Measurements from ENCODE around the gene REPIN1.

REPIN1 gene

DNA sequence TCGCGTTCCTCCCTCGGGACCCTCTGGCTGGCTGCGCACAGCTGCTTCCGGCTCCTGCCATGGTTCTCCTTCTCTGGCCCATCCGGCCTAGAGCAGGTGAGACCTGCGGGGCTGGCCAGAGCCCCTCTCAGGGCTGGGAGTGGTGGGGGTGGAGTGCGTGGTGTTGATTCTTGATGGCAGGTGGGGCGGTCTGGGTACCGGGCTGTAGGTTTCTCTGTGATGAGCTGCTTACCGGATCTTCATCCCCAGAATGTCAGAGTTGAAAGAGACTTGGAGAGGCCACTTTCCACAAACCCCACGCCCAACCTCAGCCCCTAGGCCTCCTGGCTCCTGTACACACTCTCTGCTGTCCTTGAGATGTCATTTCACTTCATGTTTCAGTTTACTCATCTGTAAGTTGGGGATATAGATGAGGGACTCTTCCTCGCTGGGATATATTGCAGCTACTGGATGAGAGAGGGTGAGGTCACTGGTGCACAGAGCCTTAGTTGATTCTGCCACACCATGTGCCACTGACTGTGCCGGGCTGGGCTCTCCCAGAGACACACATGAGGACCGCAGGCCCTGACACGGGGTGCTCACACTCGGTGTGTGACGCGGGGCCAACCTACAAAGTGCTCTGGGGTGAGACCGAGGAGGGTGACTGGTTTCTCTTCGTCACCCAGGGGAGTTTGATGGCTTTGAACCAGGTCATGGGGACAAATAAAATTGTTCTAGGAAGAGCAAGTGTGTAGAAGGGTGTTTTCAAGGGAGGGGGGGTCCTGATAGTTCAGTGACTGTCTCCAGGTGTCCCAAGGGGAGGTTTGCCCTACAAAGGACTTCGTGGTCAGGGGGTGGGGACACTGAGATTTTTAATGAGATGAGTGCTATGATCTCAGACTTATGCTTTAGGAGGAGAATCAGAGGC lies 40.0 kb downstream of the REPIN1 start:
- no peak for DNase-seq

DNA sequence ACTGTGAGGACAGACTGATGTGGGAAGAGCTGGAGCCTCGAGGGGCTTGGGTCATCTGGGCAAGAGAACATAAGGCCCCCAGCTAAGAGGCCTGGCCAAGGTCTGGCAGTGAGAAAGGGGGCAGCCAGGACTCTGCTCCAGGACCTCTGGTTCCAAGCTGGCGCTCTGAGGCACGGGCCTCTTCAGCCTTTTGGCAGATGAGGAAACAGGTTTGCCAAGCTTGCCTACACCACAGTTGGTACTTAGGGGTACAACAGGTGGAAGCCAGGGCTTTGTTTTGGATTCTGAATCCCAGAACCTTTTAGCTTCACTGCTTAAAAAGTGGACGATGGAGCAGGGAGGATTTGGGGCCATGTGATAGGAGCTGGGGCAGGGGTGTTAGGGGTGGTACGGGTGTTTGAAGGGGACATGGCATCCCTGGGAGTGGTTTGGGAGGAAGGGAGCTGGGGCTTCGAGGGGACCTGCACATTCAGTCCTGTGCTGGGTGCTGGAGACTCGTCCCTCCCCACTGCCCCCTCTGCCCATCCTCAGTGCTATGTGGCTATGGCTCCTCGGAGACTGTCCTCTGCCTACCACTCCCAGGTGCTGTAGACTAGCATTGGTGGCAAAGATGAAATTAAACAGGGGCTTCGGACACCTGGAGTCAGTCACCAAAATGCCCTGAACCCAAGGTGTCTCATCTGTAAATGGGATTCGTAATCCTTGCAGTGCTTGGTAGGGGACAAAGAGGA lies 40.8 kb downstream of the REPIN1 start:
- no peak for DNase-seq

- no peak for DNase-seq
Observed at GRCh38 chr7:150410131-150410530, 41.5 kb downstream of the REPIN1 start.

GRCh38 chr7:150410680-150411346 lies 42.2 kb downstream of the REPIN1 start:
- no peak for DNase-seq

- DNase-seq, result no peak
Observed at GRCh38 chr7:150411606-150412005, 43.0 kb downstream of the REPIN1 start.

- DNase-seq, result no peak
Observed at GRCh38 chr7:150412016-150412415, 43.4 kb downstream of the REPIN1 start.

GRCh38 chr7:150412518-150413488 lies 44.2 kb downstream of the REPIN1 start:
- DNase-seq, result no peak

- no peak for DNase-seq
Observed at GRCh38 chr7:150413640-150414081, 45.0 kb downstream of the REPIN1 start.

GRCh38 chr7:150415161-150416153 lies 46.8 kb downstream of the REPIN1 start:
- DNase-seq, result no peak

DNA sequence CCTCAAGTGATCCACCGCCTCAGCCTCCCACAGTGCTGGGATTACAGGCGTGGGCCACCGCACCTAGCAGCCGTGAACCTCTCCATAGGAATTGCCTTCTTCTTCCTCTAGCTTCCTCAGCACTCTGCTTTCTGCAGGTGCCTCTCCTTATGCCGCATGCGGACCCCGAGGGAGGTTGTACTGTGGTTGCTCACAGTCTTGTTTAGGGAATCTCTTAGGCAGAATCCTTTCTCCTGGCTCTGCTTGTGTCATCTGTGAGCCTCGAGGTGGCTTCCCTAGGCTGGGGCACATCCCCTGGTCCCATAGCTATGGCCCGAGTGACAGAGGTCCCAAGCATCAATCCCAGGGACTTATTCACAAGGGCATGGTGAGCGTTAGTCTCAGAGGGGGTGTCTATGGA lies 48.6 kb downstream of the REPIN1 start:
- no peak for DNase-seq

GRCh38 chr7:150417863-150418262 lies 49.2 kb downstream of the REPIN1 start:
- no peak for DNase-seq

DNA sequence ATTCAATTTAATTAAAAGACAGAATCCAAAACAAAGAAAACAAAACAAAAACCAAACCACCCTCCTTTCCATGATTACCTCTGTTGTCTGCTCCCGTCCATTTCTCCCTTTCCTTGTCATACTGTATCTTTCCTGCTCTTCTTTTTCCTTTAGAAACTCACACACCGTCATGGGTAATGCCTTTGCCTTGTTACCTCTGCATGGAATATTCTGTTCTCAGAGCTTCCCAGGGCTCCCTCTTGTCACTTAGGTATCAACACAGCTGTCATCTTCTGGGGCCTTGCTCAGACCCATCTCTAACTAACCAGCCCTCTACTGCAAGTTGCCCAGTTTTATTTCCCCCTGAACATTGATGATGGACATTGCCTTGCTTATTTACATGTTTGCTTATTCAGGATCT lies 51.6 kb downstream of the REPIN1 start:
- no peak for DNase-seq

- DNase-seq, result peak; percentile 78
Observed at GRCh38 chr7:150420987-150421674, 52.5 kb downstream of the REPIN1 start.

- no peak for DNase-seq
Observed at GRCh38 chr7:150421831-150422230, 53.2 kb downstream of the REPIN1 start.

Measured in NCI-H1694 (cell line).